ENCODE results near the gene PLCH2. TPM values are rescaled to one million over a fixed set of nuclear protein-coding genes. Genes with fewer than 3 reads are reported as not detected.

Gene PLCH2
- total RNA-seq, 1 experiment from 2014 or later: 123 TPM

GRCh38 chr1:2495546-2495945, 19.5 kb downstream of the PLCH2 start:
- H3K27ac Mint-ChIP-seq (ENCODE audit: low read depth, unreplicated experiment): no peak overlapping the region

DNA sequence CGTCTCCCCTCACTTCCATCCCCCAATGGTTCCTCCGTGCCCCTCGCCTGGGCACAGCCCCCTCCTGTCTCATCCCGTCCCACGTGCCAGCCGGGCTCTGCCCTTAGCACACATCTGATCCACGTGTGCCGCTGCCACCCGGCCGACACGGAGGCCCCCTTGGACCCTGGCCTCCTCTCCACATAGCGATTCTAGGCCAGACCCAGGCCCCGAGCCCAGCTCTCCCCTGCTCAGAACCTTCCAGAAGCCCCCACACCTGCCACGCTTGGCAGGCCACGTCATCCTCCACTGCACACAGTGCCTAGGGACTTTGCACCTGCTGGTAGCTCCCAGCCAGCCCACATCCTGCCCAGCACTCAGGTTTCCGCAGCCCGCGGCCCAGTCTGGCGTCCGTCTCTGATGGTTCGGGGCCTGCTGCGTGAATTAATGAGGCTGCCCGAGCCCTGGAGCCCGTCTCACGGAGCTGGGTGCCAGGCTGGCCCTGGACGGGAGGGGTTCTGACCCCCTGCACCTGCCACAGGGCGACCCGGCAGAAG, 20.1 kb downstream of the PLCH2 start:
- H3K4me3 Mint-ChIP-seq (ENCODE audit: unreplicated experiment): no peak overlapping the region
- peaks cover 21% of the 10 kb centered on the region for H3K4me1 Mint-ChIP-seq (ENCODE audit: insufficient read depth, unreplicated experiment)
- intact Hi-C loops (cut with micrococcal nuclease): no loop called here
- ChIA-PET CTCF (no interaction called here), POLR2A (no interaction called here)
- no peak for DNase-seq (ENCODE audit: unreplicated experiment)
- no peaks in the 10 kb centered on the region for H3K27me3 Mint-ChIP-seq (ENCODE audit: insufficient read depth, unreplicated experiment)
- TF ChIP-seq, protein P1, sequence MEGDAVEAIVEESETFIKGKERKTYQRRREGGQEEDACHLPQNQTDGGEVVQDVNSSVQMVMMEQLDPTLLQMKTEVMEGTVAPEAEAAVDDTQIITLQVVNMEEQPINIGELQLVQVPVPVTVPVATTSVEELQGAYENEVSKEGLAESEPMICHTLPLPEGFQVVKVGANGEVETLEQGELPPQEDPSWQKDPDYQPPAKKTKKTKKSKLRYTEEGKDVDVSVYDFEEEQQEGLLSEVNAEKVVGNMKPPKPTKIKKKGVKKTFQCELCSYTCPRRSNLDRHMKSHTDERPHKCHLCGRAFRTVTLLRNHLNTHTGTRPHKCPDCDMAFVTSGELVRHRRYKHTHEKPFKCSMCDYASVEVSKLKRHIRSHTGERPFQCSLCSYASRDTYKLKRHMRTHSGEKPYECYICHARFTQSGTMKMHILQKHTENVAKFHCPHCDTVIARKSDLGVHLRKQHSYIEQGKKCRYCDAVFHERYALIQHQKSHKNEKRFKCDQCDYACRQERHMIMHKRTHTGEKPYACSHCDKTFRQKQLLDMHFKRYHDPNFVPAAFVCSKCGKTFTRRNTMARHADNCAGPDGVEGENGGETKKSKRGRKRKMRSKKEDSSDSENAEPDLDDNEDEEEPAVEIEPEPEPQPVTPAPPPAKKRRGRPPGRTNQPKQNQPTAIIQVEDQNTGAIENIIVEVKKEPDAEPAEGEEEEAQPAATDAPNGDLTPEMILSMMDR (IDR thresholded peaks at IDR 0.05; ENCODE audit: unreplicated experiment): no peak
- H3K9me3 Mint-ChIP-seq (ENCODE audit: unreplicated experiment): no peaks in the 10 kb centered on the region
- BruUV-seq (replicated peaks): no TSS peak
- no peak overlapping the region for H3K27ac Mint-ChIP-seq (ENCODE audit: low read depth, unreplicated experiment)
- peaks cover 22% of the 10 kb centered on the region for H3K36me3 Mint-ChIP-seq (ENCODE audit: insufficient read depth, unreplicated experiment)

More at GRCh38 chr1:2495546-2495945, 19.5 kb downstream of the PLCH2 start:
- BruUV-seq (replicated peaks): no TSS peak
- H3K27me3 Mint-ChIP-seq (ENCODE audit: insufficient read depth, unreplicated experiment): no peaks in the 10 kb centered on the region
- H3K4me3 Mint-ChIP-seq (ENCODE audit: unreplicated experiment): no peak overlapping the region
- no peak for DNase-seq (ENCODE audit: unreplicated experiment)
- H3K36me3 Mint-ChIP-seq (ENCODE audit: insufficient read depth, unreplicated experiment): peaks cover 25% of the 10 kb centered on the region
- ChIA-PET CTCF (interaction anchor here (0.8 kb wide), 1 partner anchor 1150 kb away, joined by 5 read pairs; no protein-coding TSS in a partner anchor), POLR2A (interaction anchor here (1.3 kb wide), 1 partner anchor 26 kb away, joined by 3 read pairs; no protein-coding TSS in a partner anchor)
- peaks cover 21% of the 10 kb centered on the region for H3K4me1 Mint-ChIP-seq (ENCODE audit: insufficient read depth, unreplicated experiment)
- TF ChIP-seq, protein P1 (IDR thresholded peaks at IDR 0.05; ENCODE audit: unreplicated experiment): no peak
- H3K9me3 Mint-ChIP-seq (ENCODE audit: unreplicated experiment): no peaks in the 10 kb centered on the region
- intact Hi-C loops (cut with micrococcal nuclease): no loop called here

- no peak overlapping the region for H3K27ac Mint-ChIP-seq (ENCODE audit: low read depth, unreplicated experiment)
- CTCF ChIA-PET: no interaction called here
- H3K36me3 Mint-ChIP-seq (ENCODE audit: insufficient read depth, unreplicated experiment): peaks cover 18% of the 10 kb centered on the region
- H3K4me1 Mint-ChIP-seq (ENCODE audit: insufficient read depth, unreplicated experiment): peaks cover 21% of the 10 kb centered on the region
- POLR2A ChIA-PET: no interaction called here
- TF ChIP-seq, protein P1 (IDR thresholded peaks at IDR 0.05; ENCODE audit: unreplicated experiment): no peak
- no peak for DNase-seq (ENCODE audit: unreplicated experiment)
- intact Hi-C loops (cut with micrococcal nuclease): no loop called here
- no peaks in the 10 kb centered on the region for H3K27me3 Mint-ChIP-seq (ENCODE audit: insufficient read depth, unreplicated experiment)
- no peaks in the 10 kb centered on the region for H3K9me3 Mint-ChIP-seq (ENCODE audit: unreplicated experiment)
- H3K4me3 Mint-ChIP-seq (ENCODE audit: unreplicated experiment): no peak overlapping the region
- BruUV-seq (replicated peaks): no TSS peak
Measured at GRCh38 chr1:2496746-2497145, 20.7 kb downstream of the PLCH2 start.

DNA sequence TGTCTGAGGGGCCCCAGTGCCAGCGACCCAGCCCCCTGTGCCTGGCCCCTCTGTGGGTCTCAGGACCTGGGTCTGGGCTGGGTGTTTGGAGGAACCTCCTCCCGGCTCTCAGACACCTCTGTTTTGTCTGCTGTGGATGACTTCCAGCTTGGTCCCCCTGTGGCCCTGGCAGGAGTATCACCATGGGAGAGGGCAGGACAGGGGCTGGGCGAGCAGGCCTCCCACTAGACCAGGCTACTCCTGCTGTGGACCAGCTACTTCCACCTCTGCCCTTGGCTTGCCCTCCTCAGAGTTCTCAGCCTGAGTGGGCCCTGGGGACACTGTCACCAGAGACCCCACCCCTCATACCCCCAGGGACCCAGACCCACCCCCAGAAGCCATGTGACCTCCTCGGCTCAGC, 21.8 kb downstream of the PLCH2 start:
- POLR2A ChIA-PET: no interaction called here

More for the DNA sequence above, 21.8 kb downstream of the PLCH2 start:
- no peaks in the 10 kb centered on the region for H3K27me3 Mint-ChIP-seq (ENCODE audit: insufficient read depth, unreplicated experiment)
- CTCF ChIA-PET: no interaction called here
- BruUV-seq (replicated peaks): no TSS peak
- DNase-seq (ENCODE audit: unreplicated experiment): no peak
- H3K36me3 Mint-ChIP-seq (ENCODE audit: insufficient read depth, unreplicated experiment): peaks cover 18% of the 10 kb centered on the region
- H3K4me3 Mint-ChIP-seq (ENCODE audit: unreplicated experiment): no peak overlapping the region
- peaks cover 21% of the 10 kb centered on the region for H3K4me1 Mint-ChIP-seq (ENCODE audit: insufficient read depth, unreplicated experiment)
- no peaks in the 10 kb centered on the region for H3K9me3 Mint-ChIP-seq (ENCODE audit: unreplicated experiment)
- no peak overlapping the region for H3K27ac Mint-ChIP-seq (ENCODE audit: low read depth, unreplicated experiment)
- intact Hi-C loops (cut with micrococcal nuclease): no loop called here
- TF ChIP-seq, protein P1 (IDR thresholded peaks at IDR 0.05; ENCODE audit: unreplicated experiment): no peak

Data from MCF 10A (cell line).